ENCODE measurements around the gene COL28A1. TPM values are rescaled to one million over a fixed set of nuclear protein-coding genes. Genes with fewer than 3 reads are reported as not detected.
"Not testable (repeated sequence)": the region's sequence is repeated elsewhere in the genome, so short reads cannot be mapped to it uniquely, and the experiment has no call there.

COL28A1 gene
- total RNA-seq, 8 experiments from 2014 or later, result 0.10 to 3.4 (median 0.98) TPM; not detected in 1

DNA sequence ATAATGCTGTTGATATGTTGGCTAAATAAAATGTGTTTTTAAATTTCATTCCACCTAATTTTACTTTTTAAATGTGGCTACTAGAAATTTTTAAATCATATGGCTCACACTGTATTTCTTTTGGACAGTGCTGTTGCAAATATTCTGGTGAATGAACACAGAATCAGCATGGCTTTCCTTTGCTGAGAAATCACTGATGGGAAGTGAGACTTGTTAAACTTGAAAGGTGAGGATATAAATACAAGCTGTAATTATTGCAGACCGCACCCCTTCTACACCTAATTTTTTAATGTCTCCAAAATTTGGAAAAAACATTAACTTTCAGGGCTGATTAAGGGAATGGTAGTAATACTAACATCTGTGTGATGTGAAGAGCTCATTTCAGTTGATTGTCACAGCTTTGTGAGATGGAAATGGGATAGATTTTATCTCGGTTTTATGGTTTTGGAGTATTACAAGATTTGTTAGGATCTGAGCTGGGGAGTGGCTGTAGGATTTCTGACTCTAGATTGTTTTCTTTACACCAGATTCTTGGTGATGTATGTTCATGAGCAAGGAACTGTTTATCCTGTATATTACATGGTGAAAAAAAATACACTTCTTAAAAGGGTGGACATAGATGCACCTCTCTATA lies 32.3 kb upstream of the COL28A1 start:
- H3K27ac ChIP-seq, result no peak overlapping the region
- in situ Hi-C loops (cut with MboI; ENCODE audit: low pct_unique_long_range_greater_than_20kb in 2 of 9, low sequenced_read_pairs in 9 of 9, unreplicated experiment in 9 of 9), result no loop called here
- no peak for ATAC-seq (replicated peaks in 6 of 8)
- 17 to 89% (median 59%) methylated on average over 1 to 2 of the region's 2 CpGs; no CpG with 5 or more reads in 1 of the 10 experiments for WGBS, 10 experiments
- peak overlapping the region; percentile 64 to 79 (median 74) for H3K4me3 ChIP-seq
- peaks cover 10 to 12% of the 10 kb centered on the region in 2 donors for H3K4me1 ChIP-seq (replicated peaks in 1 of 2)

GRCh38 chr7:7566651-7567611 lies 31.3 kb upstream of the COL28A1 start, which contains the start of gene MIOS:
MIOS (plus strand) TSS chr7:7566884; CDS start chr7:7572476, 5,592 bp downstream.
- 0 to 10% (median 2%) methylated on average over 2 to 25 of the region's 96 CpGs; no CpG with 5 or more reads in 4 of the 10 experiments for WGBS, 10 experiments
- in situ Hi-C loops (cut with MboI; ENCODE audit: low pct_unique_long_range_greater_than_20kb in 2 of 9, low sequenced_read_pairs in 9 of 9, unreplicated experiment in 9 of 9), result no loop called here
- peaks cover 10 to 12% of the 10 kb centered on the region in 2 donors for H3K4me1 ChIP-seq (replicated peaks in 1 of 2)
- peak within 1 kb of the TSS; percentile 64 to 79 (median 74) for H3K4me3 ChIP-seq
- ATAC-seq (replicated peaks in 6 of 8), result peak; percentile 80 to 94 (median 92)
- H3K27ac ChIP-seq, result peak within 1 kb of the TSS; percentile 72 to 89

DNA sequence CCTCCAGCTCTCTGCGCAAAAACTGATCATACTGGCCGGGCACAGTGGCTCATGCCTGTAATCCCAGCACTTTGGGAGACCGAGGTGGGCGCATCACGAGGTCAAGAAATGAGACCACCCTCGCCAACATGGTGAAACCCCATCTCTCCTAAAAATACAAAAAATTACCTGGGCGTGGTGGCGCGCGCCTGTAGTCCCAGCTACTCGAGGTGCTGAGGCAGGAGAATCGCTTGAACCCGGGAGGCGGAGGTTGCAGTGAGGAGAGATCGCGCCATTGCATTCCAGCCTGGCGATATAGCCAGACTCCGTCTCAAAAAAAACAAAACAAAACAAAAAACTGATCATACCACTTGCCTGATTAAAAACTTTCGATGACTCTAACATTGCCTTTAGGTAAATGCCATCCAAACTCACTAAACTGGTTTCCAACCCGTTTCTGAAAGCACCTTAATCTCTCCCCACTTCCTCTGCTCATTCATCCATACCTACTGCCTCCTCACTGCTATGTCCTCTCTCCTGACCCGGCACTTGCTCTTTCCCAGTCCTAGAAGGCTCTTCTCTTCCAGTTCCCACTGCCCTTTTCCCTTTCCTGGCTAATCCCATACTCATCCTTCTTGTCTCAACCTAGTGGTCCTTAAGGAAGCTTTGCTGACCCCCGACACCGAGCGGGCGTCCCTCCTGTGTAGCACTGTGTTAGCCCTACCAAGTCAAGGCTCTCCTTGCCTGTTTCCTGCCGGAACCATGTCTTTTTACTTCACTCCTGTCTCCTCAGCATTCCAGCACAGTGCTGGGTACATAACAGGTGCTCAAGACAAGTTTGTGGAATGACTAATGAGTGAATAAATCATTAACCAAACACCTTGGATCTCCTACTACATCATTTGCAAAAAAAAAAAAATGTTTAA lies 30.3 kb upstream of the COL28A1 start:
- WGBS, 10 experiments, result 85 to 100% (median 93%) methylated on average over 1 to 19 of the region's 26 CpGs
- in situ Hi-C loops (cut with MboI; ENCODE audit: low pct_unique_long_range_greater_than_20kb in 2 of 9, low sequenced_read_pairs in 9 of 9, unreplicated experiment in 9 of 9), result no loop called here
- peaks cover 10 to 12% of the 10 kb centered on the region in 2 donors for H3K4me1 ChIP-seq (replicated peaks in 1 of 2)
- peak overlapping the region; percentile 64 to 79 (median 74) for H3K4me3 ChIP-seq
- H3K27ac ChIP-seq, result peak overlapping the region in 1 of 2 donors; percentile 89
- peak in 5 of 8 experiments; percentile 4 to 19 (median 11) for ATAC-seq (replicated peaks in 6 of 8)

DNA sequence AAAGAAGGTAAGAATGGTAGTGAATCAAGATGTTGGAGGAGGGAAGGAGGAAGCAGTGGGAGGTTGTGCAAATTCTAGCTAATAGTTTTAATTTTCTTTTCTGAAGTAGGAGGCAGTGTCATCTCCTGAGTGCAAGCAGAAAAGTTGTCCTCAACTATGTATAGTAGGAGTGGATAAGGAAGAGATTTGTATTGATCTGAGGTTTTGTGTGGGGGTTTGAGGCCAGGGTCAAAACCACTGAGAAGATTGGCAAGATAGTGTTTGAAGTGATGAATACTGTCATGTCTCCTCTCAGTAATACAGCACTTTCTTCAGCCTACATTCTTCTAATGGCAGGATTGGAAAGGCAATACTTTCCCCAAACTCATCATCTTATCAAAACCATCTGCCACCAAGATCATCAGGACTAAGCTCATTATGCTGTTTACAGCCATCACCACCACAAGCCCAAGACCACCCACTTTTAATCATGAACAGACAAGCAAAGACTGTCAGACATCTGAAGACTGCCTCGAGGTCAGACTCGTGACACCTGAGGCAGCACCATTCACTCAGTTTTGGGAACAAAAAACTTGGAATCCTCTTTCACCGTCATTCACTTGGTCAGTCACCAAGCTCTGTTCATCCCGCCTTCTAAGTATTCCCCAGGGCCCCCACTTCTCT lies 29.5 kb upstream of the COL28A1 start:
- no peak for ATAC-seq (replicated peaks in 6 of 8)
- Histone ChIP-seq H3K4me1 (replicated peaks in 1 of 2) (peaks cover 10 to 12% of the 10 kb centered on the region in 2 donors), H3K4me3 (no peak overlapping the region), H3K27ac (no peak overlapping the region)
- in situ Hi-C loops (cut with MboI; ENCODE audit: low pct_unique_long_range_greater_than_20kb in 2 of 9, low sequenced_read_pairs in 9 of 9, unreplicated experiment in 9 of 9), result no loop called here
- 71 to 100% (median 100%) methylated on average over 2 to 4 of the region's 4 CpGs; no CpG with 5 or more reads in 4 of the 10 experiments for WGBS, 10 experiments

DNA sequence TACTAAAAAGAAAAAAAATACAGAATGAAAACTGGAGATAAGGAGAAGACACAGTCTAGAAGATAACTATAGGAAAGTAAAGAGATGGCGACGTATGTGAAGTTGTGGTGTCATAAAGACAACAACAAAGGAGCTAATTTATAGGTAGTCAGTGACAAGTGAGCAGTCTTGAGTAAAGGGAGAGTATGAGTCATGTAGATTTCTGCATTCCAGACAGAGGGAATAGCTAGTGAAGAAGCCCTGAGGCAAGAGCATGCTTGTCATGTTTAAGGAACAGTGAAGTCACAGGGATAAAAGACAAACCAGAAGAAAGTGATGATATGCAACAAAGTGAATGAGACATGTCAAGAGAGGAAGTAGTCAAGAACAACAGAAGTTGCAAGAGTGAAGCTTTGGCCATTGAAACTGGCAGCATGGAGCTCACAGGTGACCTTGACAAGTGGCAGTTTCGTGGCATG lies 28.7 kb upstream of the COL28A1 start:
- Histone ChIP-seq H3K27ac (no peak overlapping the region), H3K4me1 (replicated peaks in 1 of 2) (peaks cover 10 to 11% of the 10 kb centered on the region in 2 donors), H3K4me3 (no peak overlapping the region)
- 23 to 86% (median 62%) methylated on average over 1 to 3 of the region's 3 CpGs for WGBS, 10 experiments
- ATAC-seq (replicated peaks in 6 of 8), result peak in 4 of 8 experiments; percentile 2 to 48 (median 21)
- in situ Hi-C loops (cut with MboI; ENCODE audit: low pct_unique_long_range_greater_than_20kb in 2 of 9, low sequenced_read_pairs in 9 of 9, unreplicated experiment in 9 of 9), result no loop called here

DNA sequence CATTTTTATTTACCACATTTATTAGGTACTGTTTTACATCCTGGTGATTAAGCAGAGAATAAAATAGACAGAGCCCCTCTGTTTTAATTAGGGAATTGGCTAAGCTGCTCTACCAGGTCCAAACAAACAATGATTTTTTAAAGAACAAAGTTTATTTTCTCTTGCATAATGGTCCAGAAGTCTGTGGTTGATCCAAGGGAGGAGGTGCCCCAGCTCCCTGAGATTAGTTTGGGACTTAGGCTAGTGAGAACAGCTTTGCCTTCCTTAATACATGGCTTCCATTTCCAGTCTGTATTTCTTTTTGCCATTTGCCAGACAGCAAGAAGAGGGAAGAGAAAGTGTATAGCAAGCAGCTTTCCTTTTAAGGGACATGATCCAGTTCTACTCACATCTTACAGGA lies 28.1 kb upstream of the COL28A1 start:
- no peak for ATAC-seq (replicated peaks in 6 of 8)
- in situ Hi-C loops (cut with MboI; ENCODE audit: low pct_unique_long_range_greater_than_20kb in 2 of 9, low sequenced_read_pairs in 9 of 9, unreplicated experiment in 9 of 9), result no loop called here
- Histone ChIP-seq H3K4me3 (no peak overlapping the region), H3K4me1 (replicated peaks in 1 of 2) (peaks cover 5% of the 10 kb centered on the region in 2 donors), H3K27ac (no peak overlapping the region)

DNA sequence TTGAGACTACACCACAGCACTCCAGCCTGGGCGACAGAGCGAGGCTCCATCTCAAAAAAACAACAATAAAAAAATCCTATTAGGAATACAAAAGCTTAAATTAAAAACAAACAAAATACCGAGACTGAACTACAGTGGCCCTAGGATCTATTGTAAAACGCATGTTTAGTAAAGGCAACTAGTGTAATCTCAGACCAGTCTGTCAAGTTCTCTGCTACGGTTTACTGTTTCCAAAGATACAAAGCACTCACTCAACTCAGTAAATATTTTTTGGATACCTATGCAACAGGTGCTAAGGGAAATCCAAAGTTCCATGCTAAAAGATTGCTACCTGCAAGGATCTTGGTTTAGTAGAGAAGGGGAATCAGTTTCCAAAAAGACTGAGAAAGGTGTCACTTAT lies 27.6 kb upstream of the COL28A1 start:
- WGBS, 10 experiments, result 60 to 100% (median 86%) methylated on average over 1 to 5 of the region's 5 CpGs
- no peak overlapping the region for H3K4me3 ChIP-seq
- no peak overlapping the region for H3K27ac ChIP-seq
- in situ Hi-C loops (cut with MboI; ENCODE audit: low pct_unique_long_range_greater_than_20kb in 2 of 9, low sequenced_read_pairs in 9 of 9, unreplicated experiment in 9 of 9), result no loop called here
- no peak for ATAC-seq (replicated peaks in 6 of 8)
- H3K4me1 ChIP-seq (replicated peaks in 1 of 2), result no peaks in the 10 kb centered on the region

GRCh38 chr7:7562736-7563135 lies 27.1 kb upstream of the COL28A1 start:
- H3K27ac ChIP-seq, result no peak overlapping the region
- WGBS, 10 experiments, result 10 to 100% (median 18%) methylated on average over 1 to 2 of the region's 3 CpGs; no CpG with 5 or more reads in 6 of the 10 experiments
- H3K4me1 ChIP-seq (replicated peaks in 1 of 2), result no peaks in the 10 kb centered on the region
- ATAC-seq (replicated peaks in 6 of 8), result no peak
- H3K4me3 ChIP-seq, result no peak overlapping the region
- in situ Hi-C loops (cut with MboI; ENCODE audit: low pct_unique_long_range_greater_than_20kb in 2 of 9, low sequenced_read_pairs in 9 of 9, unreplicated experiment in 9 of 9), result no loop called here

DNA sequence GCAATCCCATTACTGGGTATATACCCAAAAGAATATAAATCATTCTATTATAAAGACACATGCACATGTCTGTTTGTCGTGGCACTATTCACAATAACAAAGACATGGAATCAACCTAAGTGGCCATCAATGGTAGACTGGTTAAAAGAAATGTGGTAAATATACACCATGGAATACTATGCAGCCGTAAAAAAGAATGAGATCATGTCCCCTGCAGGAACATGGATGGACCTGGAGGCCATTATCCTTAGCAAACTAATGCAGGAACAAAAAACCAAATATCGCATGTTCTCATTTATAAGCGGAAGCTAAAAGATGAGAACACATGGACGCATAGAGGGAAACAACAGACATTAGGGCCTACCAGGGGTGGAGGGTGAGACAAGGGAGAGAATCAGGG lies 25.9 kb upstream of the COL28A1 start:
- H3K4me3 ChIP-seq; H3K27ac ChIP-seq; ATAC-seq (replicated peaks in 6 of 8); H3K4me1 ChIP-seq (replicated peaks in 1 of 2); in situ Hi-C loops (cut with MboI; ENCODE audit: low pct_unique_long_range_greater_than_20kb in 2 of 9, low sequenced_read_pairs in 9 of 9, unreplicated experiment in 9 of 9): not testable (repeated sequence)
- 74 to 100% (median 93%) methylated on average over 2 to 5 of the region's 5 CpGs; no CpG with 5 or more reads in 1 of the 10 experiments for WGBS, 10 experiments

DNA sequence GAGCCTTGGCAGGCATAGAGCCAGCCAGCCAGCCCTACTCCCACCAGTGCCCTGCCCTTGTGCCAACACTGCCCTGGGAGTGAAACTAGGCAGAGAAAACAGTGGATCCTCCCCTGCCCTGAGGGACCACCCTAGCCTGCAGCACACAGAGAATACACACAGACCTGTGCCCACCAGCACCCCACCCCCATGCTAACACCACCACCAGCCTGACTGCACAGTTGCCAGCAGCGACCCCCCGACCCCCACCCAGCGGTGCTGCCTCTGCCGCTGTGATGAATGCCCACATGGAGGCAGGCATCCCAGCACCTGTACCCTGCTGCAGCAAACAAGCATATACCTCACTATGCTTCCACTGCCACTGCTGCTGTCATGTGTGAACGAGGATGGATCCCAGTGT lies 21.6 kb upstream of the COL28A1 start:
- 78 to 100% methylated on average over 1 to 3 of the region's 5 CpGs; no CpG with 5 or more reads in 8 of the 10 experiments for WGBS, 10 experiments
- no peaks in the 10 kb centered on the region for H3K4me1 ChIP-seq (replicated peaks in 1 of 2)
- H3K27ac ChIP-seq, result no peak overlapping the region
- ATAC-seq (replicated peaks in 6 of 8), result no peak
- H3K4me3 ChIP-seq, result no peak overlapping the region
- in situ Hi-C loops (cut with MboI; ENCODE audit: low pct_unique_long_range_greater_than_20kb in 2 of 9, low sequenced_read_pairs in 9 of 9, unreplicated experiment in 9 of 9), result no loop called here

GRCh38 chr7:7556852-7557251 lies 21.2 kb upstream of the COL28A1 start:
- WGBS, 10 experiments, result 100% methylated on average over 1 of the region's 1 CpG; no CpG with 5 or more reads in 8 of the 10 experiments
- in situ Hi-C loops (cut with MboI; ENCODE audit: low pct_unique_long_range_greater_than_20kb in 2 of 9, low sequenced_read_pairs in 9 of 9, unreplicated experiment in 9 of 9), result no loop called here

More at GRCh38 chr7:7556852-7557251, 21.2 kb upstream of the COL28A1 start:
- H3K4me1 ChIP-seq (replicated peaks in 1 of 2), result no peaks in the 10 kb centered on the region
- no peak overlapping the region for H3K4me3 ChIP-seq
- H3K27ac ChIP-seq, result no peak overlapping the region
- ATAC-seq (replicated peaks in 6 of 8), result no peak

Measured in motor neuron (in vitro differentiated cells).